SK-N-SH (cell line): ENCODE results near the gene KLC1.

ENCODE experiments used
- CTCF ChIP-seq: fragments of 200-600 bp; sonication (generic); IDR thresholded peaks from 2 replicates; pipeline ENCODE4 v1.6.1; 2017; ENCODE audit warnings: antibody characterized with exemption, mild to moderate bottlenecking, moderate library complexity
- EP300 ChIP-seq, 2 experiments: IDR thresholded peaks; 2 replicates each; pipeline versions ENCODE4 v1.4.0 to v1.6.1; 2012; ENCODE audit warnings: borderline replicate concordance in 1 of 2, low read depth in 1 of 2, low read length in 1 of 2
- EZH2phosphoT487 ChIP-seq: fragments of 200-600 bp; sonication (generic); IDR thresholded peaks from 2 replicates; pipeline ENCODE4 v1.6.1; 2017; ENCODE audit warnings: low read depth, mixed run types, mild to moderate bottlenecking, antibody characterized with exemption, moderate library complexity, borderline replicate concordance
- FOSL2 ChIP-seq: IDR thresholded peaks from 2 replicates; pipeline ENCODE4 v1.4.0; 2012; ENCODE audit warnings: low read depth, mild to moderate bottlenecking, moderate library complexity, borderline replicate concordance
- FOXM1 ChIP-seq: IDR thresholded peaks from 2 replicates; pipeline ENCODE4 v1.4.0; 2012; ENCODE audit warnings: low read depth, mild to moderate bottlenecking
- GABPA ChIP-seq: IDR thresholded peaks from 2 replicates; pipeline ENCODE4 v1.4.0; 2012; ENCODE audit warnings: low read depth, mild to moderate bottlenecking
- JUND ChIP-seq: IDR thresholded peaks from 2 replicates; pipeline ENCODE4 v1.4.0; 2012
- POLR2AphosphoS5 ChIP-seq: IDR thresholded peaks from 2 replicates; pipeline ENCODE4 v1.6.1; 2012; ENCODE audit warnings: low read depth, low read length
- REST ChIP-seq: IDR thresholded peaks from 2 replicates; pipeline ENCODE4 v1.6.1; 2012; ENCODE audit warnings: mild to moderate bottlenecking, low read depth, low read length, moderate library complexity
- TAF1 ChIP-seq: IDR thresholded peaks from 2 replicates; pipeline ENCODE4 v1.6.1; 2012; ENCODE audit warnings: low read depth, mild to moderate bottlenecking, low read length, moderate library complexity, borderline replicate concordance
- ZBTB33 ChIP-seq: IDR thresholded peaks from 2 replicates; pipeline ENCODE4 v1.4.0; 2012; ENCODE audit warnings: low read depth, borderline replicate concordance

GRCh38 chr14:103734081-103734888 is 105.3 kb downstream of the KLC1 start:
- TF ChIP-seq POLR2AphosphoS5 = no peak
- TF ChIP-seq CTCF = no peak
- TF ChIP-seq EZH2phosphoT487 = no peak
- TF ChIP-seq EP300 (IDR thresholded peaks at IDR 0.05; ENCODE audit: borderline replicate concordance in 1 of 2, low read depth in 1 of 2, low read length in 1 of 2) = no peak
- no peak for TF ChIP-seq FOXM1
- TF ChIP-seq JUND = no peak
- no peak for TF ChIP-seq TAF1
- no peak for TF ChIP-seq FOSL2
- no peak for TF ChIP-seq GABPA
- TF ChIP-seq ZBTB33 = no peak
- no peak for TF ChIP-seq REST
